ENCODE measurements around the gene RABEP2.
"Not testable (repeated sequence)": the region's sequence is repeated elsewhere in the genome, so short reads cannot be mapped to it uniquely, and the experiment has no call there.

RABEP2 gene

DNA sequence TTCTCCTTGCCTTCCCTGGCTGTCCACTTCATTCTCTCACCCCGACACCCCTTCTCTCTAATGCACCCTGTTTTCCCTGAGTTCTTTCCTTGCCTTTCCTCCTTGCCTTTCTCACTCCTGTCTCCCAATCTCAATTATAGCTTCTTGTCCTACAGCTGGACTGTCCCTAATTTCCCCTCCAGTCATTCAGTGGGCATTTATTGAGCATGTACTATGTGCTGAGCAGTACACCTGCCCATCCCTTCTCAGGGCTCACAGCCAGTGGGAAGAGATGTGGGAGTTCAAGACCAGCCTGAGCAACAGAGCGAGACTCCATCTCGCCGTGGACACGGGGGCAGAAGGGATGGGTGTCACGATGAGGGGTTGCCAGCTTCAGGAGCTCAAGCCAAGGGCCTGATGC lies 41.0 kb downstream of the RABEP2 start:
- TF ChIP-seq OSR1 (CRISPR knock-in tag; IDR thresholded peaks at IDR 0.05) (no peak), TCF4 (CRISPR knock-in tag; IDR thresholded peaks at IDR 0.05; ENCODE audit: borderline replicate concordance) (no peak), ZFP30 (CRISPR knock-in tag; IDR thresholded peaks at IDR 0.05) (no peak), ZC3H10 (CRISPR knock-in tag; IDR thresholded peaks at IDR 0.05) (no peak)
- ATAC-seq = no peak

DNA sequence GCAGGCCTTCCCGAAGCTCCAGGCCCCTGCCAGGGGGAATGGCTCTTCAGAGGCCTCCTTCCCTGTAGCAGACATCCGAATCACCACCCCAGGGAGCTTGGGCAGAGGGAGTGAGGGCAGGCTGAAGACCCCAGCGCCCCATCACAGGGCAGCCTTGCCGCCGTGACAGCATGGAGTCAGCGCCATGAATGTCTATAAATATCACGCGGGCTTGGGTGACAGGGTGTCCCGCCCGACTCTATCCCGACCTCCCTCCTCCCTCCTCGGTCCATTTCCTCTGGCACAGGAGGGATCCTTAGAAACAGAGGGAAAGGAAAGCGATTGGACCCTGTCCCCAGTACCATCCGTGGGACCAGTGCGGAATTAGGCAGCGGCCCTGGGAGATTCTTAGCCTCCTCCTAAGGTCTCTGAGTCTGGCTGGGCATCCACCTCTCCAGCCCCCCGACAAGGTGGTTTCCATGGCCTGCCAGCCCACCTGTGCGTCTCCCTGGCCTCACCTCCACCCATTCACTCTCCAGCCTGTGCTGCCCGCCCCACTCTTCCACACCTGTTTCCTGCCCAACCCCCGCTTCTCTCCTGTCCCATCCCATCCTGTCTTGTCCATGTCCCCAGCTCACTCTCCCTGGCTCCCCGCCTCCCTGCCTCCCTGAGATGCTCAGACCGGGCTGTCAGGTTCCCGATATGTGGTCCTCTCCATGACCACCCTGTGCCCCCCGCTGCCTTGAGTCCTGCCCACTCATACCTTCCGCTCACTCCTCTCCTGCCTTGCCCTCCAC lies 41.6 kb downstream of the RABEP2 start:
- ATAC-seq = no peak
- TF ChIP-seq, protein P1, sequence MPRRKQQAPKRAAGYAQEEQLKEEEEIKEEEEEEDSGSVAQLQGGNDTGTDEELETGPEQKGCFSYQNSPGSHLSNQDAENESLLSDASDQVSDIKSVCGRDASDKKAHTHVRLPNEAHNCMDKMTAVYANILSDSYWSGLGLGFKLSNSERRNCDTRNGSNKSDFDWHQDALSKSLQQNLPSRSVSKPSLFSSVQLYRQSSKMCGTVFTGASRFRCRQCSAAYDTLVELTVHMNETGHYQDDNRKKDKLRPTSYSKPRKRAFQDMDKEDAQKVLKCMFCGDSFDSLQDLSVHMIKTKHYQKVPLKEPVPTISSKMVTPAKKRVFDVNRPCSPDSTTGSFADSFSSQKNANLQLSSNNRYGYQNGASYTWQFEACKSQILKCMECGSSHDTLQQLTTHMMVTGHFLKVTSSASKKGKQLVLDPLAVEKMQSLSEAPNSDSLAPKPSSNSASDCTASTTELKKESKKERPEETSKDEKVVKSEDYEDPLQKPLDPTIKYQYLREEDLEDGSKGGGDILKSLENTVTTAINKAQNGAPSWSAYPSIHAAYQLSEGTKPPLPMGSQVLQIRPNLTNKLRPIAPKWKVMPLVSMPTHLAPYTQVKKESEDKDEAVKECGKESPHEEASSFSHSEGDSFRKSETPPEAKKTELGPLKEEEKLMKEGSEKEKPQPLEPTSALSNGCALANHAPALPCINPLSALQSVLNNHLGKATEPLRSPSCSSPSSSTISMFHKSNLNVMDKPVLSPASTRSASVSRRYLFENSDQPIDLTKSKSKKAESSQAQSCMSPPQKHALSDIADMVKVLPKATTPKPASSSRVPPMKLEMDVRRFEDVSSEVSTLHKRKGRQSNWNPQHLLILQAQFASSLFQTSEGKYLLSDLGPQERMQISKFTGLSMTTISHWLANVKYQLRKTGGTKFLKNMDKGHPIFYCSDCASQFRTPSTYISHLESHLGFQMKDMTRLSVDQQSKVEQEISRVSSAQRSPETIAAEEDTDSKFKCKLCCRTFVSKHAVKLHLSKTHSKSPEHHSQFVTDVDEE (CRISPR knock-in tag; IDR thresholded peaks at IDR 0.05) = no peak
- TF ChIP-seq, protein P2, sequence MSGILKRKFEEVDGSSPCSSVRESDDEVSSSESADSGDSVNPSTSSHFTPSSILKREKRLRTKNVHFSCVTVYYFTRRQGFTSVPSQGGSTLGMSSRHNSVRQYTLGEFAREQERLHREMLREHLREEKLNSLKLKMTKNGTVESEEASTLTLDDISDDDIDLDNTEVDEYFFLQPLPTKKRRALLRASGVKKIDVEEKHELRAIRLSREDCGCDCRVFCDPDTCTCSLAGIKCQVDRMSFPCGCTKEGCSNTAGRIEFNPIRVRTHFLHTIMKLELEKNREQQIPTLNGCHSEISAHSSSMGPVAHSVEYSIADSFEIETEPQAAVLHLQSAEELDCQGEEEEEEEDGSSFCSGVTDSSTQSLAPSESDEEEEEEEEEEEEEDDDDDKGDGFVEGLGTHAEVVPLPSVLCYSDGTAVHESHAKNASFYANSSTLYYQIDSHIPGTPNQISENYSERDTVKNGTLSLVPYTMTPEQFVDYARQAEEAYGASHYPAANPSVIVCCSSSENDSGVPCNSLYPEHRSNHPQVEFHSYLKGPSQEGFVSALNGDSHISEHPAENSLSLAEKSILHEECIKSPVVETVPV (CRISPR knock-in tag; IDR thresholded peaks at IDR 0.05) = no peak
- TF ChIP-seq RARB (CRISPR knock-in tag; IDR thresholded peaks at IDR 0.05) = no peak
- no peak for TF ChIP-seq ZNF565 (CRISPR knock-in tag; conservative IDR thresholded peaks at IDR 0.05; ENCODE audit: low read depth)
- TF ChIP-seq, protein P3, sequence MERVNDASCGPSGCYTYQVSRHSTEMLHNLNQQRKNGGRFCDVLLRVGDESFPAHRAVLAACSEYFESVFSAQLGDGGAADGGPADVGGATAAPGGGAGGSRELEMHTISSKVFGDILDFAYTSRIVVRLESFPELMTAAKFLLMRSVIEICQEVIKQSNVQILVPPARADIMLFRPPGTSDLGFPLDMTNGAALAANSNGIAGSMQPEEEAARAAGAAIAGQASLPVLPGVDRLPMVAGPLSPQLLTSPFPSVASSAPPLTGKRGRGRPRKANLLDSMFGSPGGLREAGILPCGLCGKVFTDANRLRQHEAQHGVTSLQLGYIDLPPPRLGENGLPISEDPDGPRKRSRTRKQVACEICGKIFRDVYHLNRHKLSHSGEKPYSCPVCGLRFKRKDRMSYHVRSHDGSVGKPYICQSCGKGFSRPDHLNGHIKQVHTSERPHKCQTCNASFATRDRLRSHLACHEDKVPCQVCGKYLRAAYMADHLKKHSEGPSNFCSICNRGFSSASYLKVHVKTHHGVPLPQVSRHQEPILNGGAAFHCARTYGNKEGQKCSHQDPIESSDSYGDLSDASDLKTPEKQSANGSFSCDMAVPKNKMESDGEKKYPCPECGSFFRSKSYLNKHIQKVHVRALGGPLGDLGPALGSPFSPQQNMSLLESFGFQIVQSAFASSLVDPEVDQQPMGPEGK (CRISPR knock-in tag; IDR thresholded peaks at IDR 0.05; ENCODE audit: borderline replicate concordance) = no peak
- no peak for TF ChIP-seq OSR1 (CRISPR knock-in tag; IDR thresholded peaks at IDR 0.05)
- no peak for TF ChIP-seq TCF4 (CRISPR knock-in tag; IDR thresholded peaks at IDR 0.05; ENCODE audit: borderline replicate concordance)
- TF ChIP-seq, protein P4, sequence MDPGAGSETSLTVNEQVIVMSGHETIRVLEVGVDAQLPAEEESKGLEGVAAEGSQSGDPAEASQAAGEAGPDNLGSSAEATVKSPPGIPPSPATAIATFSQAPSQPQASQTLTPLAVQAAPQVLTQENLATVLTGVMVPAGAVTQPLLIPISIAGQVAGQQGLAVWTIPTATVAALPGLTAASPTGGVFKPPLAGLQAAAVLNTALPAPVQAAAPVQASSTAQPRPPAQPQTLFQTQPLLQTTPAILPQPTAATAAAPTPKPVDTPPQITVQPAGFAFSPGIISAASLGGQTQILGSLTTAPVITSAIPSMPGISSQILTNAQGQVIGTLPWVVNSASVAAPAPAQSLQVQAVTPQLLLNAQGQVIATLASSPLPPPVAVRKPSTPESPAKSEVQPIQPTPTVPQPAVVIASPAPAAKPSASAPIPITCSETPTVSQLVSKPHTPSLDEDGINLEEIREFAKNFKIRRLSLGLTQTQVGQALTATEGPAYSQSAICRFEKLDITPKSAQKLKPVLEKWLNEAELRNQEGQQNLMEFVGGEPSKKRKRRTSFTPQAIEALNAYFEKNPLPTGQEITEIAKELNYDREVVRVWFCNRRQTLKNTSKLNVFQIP (CRISPR knock-in tag; IDR thresholded peaks at IDR 0.05; ENCODE audit: borderline replicate concordance, low read depth) = no peak
- no peak for TF ChIP-seq GLIS3 (CRISPR knock-in tag; IDR thresholded peaks at IDR 0.05)

DNA sequence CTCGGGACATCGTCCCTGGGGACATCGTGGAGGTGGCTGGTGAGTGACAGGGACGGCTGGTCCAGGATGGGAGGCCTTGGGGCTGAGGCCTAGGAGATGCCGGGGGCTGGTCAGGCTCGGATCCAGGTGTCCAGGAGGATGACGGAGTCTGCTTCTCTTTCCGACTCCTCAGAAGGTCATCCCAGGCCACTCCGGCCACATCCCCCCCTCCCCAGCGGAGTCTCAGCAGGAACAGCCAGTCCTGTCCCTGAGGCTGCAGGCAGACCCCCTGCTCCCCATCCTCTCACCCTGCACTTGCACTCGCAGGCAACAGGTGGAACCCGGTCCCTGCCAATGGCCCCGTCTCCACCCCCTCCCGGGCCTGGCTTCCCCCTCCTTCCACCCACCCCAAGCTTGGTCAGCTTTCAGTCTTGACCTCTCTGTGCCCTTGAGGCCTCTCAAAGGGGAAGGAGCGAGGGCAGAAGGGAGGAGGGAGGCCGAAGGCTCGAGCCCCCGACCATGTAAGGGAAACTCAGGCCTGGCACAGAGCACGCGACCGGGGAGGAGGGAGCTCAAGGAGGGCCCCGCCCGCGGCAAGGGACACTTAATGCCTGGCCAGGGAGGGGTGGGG lies 42.4 kb downstream of the RABEP2 start:
- ATAC-seq = no peak
- TF ChIP-seq OSR1 (CRISPR knock-in tag; IDR thresholded peaks at IDR 0.05) (no peak), ARNTL (CRISPR knock-in tag; IDR thresholded peaks at IDR 0.05; ENCODE audit: borderline replicate concordance, low read depth) (no peak), TOX (CRISPR knock-in tag; IDR thresholded peaks at IDR 0.05; ENCODE audit: borderline replicate concordance) (no peak), SNAI2 (CRISPR knock-in tag; IDR thresholded peaks at IDR 0.05) (no peak), ZC3H10 (CRISPR knock-in tag; IDR thresholded peaks at IDR 0.05) (no peak), ZNF8 (CRISPR knock-in tag; IDR thresholded peaks at IDR 0.05) (no peak), TCF4 (CRISPR knock-in tag; IDR thresholded peaks at IDR 0.05; ENCODE audit: borderline replicate concordance) (no peak), ZNF565 (CRISPR knock-in tag; conservative IDR thresholded peaks at IDR 0.05; ENCODE audit: low read depth) (no peak), ZNF70 (CRISPR knock-in tag; IDR thresholded peaks at IDR 0.05) (no peak), BACH2 (CRISPR knock-in tag; IDR thresholded peaks at IDR 0.05; ENCODE audit: borderline replicate concordance) (no peak), CSDC2 (CRISPR knock-in tag; IDR thresholded peaks at IDR 0.05) (no peak), PPARA (CRISPR knock-in tag; IDR thresholded peaks at IDR 0.05; ENCODE audit: borderline replicate concordance) (no peak), GLIS3 (CRISPR knock-in tag; IDR thresholded peaks at IDR 0.05) (no peak), ZFP3 (CRISPR knock-in tag; IDR thresholded peaks at IDR 0.05) (no peak)
- TF ChIP-seq, protein P2 (CRISPR knock-in tag; IDR thresholded peaks at IDR 0.05) = no peak
- TF ChIP-seq, protein P3 (CRISPR knock-in tag; IDR thresholded peaks at IDR 0.05; ENCODE audit: borderline replicate concordance) = no peak
- TF ChIP-seq, protein P1 (CRISPR knock-in tag; IDR thresholded peaks at IDR 0.05) = no peak

DNA sequence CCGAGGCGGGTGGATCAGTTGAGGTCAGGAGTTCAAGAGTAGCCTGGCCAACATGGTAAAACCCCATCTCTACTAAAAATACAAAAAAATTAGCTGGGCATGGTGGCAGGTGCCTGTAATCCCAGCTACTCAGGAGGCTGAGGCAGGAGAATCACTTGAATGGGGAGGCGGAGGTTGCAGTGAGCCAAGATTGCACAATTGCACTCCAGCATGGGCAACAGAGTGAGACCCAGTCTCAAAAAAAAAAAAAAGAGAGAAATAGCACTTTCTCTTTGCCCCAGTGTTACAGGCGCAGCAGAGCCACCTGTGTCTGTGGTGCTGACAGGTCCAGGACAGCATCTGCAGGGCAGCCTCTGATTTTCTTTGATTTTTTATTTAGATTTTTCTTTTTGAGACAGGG lies 43.5 kb downstream of the RABEP2 start:
- not testable (repeated sequence) for ATAC-seq
